Measurements from ENCODE around the gene ZBTB38.

ZBTB38 gene

DNA sequence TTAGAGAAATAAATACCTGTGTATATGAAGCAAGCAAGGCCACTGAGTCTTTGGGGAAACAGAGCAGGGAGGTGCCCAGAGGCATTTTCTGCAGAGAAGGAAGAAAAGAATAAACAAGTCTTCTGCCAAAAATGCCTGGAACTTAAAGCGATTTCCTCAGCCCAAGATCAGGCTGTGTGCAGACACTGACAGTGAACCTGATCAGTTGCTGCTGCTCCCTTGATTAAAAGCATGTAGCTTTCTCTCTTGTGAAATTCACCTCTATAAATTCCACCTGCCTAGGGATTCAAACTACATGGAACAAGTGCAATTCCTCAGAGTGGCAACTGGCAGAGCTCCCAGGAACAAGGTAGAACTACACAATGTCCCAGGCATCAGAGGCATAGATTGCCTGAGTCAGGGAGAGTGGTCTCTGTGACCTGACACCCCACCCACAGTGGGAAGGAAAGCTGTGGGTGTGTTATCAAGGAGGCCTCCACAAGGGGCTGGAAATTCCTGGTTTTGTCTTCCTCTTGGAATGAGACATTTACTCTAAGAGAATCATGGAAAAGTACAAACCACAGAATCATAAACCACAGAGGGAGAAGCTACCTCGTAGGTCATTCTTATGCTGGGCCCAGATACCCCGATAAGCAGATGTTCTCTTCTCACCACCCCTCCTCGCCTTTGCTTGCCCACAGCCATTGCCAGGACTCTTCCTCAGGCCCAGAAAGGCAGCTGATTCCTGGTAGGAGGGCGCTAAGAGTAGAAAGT is 1.8 kb upstream of the ZBTB38 start:
- Histone ChIP-seq H3K36me3 (ENCODE audit: control insufficient read depth, insufficient read depth, low read length) (no peaks in the 10 kb centered on the region), H2BK5ac (ENCODE audit: low read length) (no peak overlapping the region), H3K79me1 (ENCODE audit: low read length) (no peaks in the 10 kb centered on the region), H4K5ac (ENCODE audit: low read length) (no peak overlapping the region), H3K79me2 (ENCODE audit: control insufficient read depth, insufficient read depth, low read length) (no peaks in the 10 kb centered on the region), H2AK5ac (ENCODE audit: low read length) (no peak overlapping the region), H3K56ac (ENCODE audit: low read length) (peak overlapping the region; percentile 40), H4K8ac (ENCODE audit: low read depth, low read length) (no peak overlapping the region), H3K9ac (ENCODE audit: low read length) (no peak overlapping the region), H2BK120ac (ENCODE audit: low read depth, low read length) (no peak overlapping the region), H3K27me3 (ENCODE audit: insufficient read depth, low read length, poor library complexity) (no peaks in the 10 kb centered on the region), H3K23ac (ENCODE audit: low read length) (no peak overlapping the region), H3K4ac (ENCODE audit: low read depth, low read length) (peak overlapping the region; percentile 66), H2BK15ac (replicated peaks; ENCODE audit: low read depth) (peak overlapping the region; percentile 46), H3K4me2 (ENCODE audit: low read length) (no peak overlapping the region), H3K4me3 (ENCODE audit: low read length) (no peak overlapping the region), H3K27ac (ENCODE audit: low read depth, low read length) (peak overlapping the region; percentile 52), H3K4me1 (ENCODE audit: control insufficient read depth, low read depth, low read length) (peaks cover 7% of the 10 kb centered on the region), H3K18ac (ENCODE audit: low read length) (peak overlapping the region; percentile 42)
- no peak for DNase-seq
- WGBS (ENCODE audit: extremely low coverage, insufficient coverage, low lambda C conversion rate): no CpG with 5 or more reads among the region's 5 CpGs

- WGBS (ENCODE audit: extremely low coverage, insufficient coverage, low lambda C conversion rate): no CpG with 5 or more reads among the region's 12 CpGs
- H3K36me3 ChIP-seq (ENCODE audit: control insufficient read depth, insufficient read depth, low read length): no peaks in the 10 kb centered on the region
- no peak overlapping the region for H3K23ac ChIP-seq (ENCODE audit: low read length)
- peaks cover 7% of the 10 kb centered on the region for H3K4me1 ChIP-seq (ENCODE audit: control insufficient read depth, low read depth, low read length)
- H3K9ac ChIP-seq (ENCODE audit: low read length): no peak overlapping the region
- no peak overlapping the region for H2BK120ac ChIP-seq (ENCODE audit: low read depth, low read length)
- peak overlapping the region; percentile 40 for H3K56ac ChIP-seq (ENCODE audit: low read length)
- no peak overlapping the region for H3K27ac ChIP-seq (ENCODE audit: low read depth, low read length)
- no peaks in the 10 kb centered on the region for H3K27me3 ChIP-seq (ENCODE audit: insufficient read depth, low read length, poor library complexity)
- no peak overlapping the region for H2BK15ac ChIP-seq (replicated peaks; ENCODE audit: low read depth)
- H4K8ac ChIP-seq (ENCODE audit: low read depth, low read length): no peak overlapping the region
- no peaks in the 10 kb centered on the region for H3K79me1 ChIP-seq (ENCODE audit: low read length)
- peak overlapping the region; percentile 79 for H3K4ac ChIP-seq (ENCODE audit: low read depth, low read length)
- DNase-seq: no peak
- H4K5ac ChIP-seq (ENCODE audit: low read length): no peak overlapping the region
- peak overlapping the region; percentile 22 for H2BK5ac ChIP-seq (ENCODE audit: low read length)
- H3K4me3 ChIP-seq (ENCODE audit: low read length): no peak overlapping the region
- peak overlapping the region; percentile 42 for H3K18ac ChIP-seq (ENCODE audit: low read length)
- no peaks in the 10 kb centered on the region for H3K79me2 ChIP-seq (ENCODE audit: control insufficient read depth, insufficient read depth, low read length)
- no peak overlapping the region for H3K4me2 ChIP-seq (ENCODE audit: low read length)
- H2AK5ac ChIP-seq (ENCODE audit: low read length): peak overlapping the region; percentile 37
Measured at GRCh38 chr3:141367038-141367730, 1.1 kb upstream of the ZBTB38 start.

DNA sequence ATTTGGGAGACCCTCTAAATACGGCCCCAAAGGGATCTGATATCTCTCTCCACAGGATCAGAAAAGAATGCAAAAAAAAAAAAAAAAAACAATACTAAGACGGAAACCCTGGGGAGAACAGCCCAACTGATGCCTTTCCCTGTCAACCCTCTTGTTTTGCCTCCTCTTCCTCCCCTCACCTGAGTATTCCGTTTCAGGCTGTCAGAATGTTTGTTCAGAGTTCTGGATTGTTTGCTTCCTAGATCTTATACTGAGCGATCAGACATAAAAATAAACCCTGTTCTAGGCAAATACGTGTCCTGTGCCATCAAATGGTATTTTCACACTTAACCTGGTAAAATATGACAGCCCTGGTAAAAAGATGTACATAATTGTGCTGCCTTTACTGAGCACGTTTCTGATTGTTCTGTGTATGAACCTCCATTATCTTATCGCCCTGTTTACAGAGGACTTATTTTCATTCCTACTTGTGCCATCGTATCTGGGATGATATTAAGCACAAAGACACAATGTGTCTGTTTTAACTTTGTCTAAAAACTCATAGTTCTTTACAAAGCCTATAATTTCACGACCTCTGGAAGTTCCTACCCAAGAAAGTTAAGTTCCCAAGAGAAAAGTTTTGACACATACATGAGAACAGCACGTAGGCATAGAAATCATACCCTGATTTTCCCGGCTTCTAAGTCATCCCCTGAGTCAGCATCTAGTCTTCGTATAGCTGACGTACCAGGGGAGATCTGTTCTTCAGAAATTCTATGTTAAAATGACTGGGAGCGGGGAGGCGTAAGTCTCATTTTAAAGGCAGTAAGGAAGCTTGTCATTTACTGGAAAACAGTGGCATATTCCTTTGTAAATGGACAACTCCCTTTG is 856 bp downstream of the ZBTB38 start:
- peak overlapping the region; percentile 50 for H3K27ac ChIP-seq (ENCODE audit: low read depth, low read length)
- H2AK5ac ChIP-seq (ENCODE audit: low read length): no peak overlapping the region
- peak overlapping the region; percentile 12 for H2BK5ac ChIP-seq (ENCODE audit: low read length)
- no peak overlapping the region for H3K4me3 ChIP-seq (ENCODE audit: low read length)
- H3K18ac ChIP-seq (ENCODE audit: low read length): peak overlapping the region; percentile 29
- peaks cover 7% of the 10 kb centered on the region for H3K4me1 ChIP-seq (ENCODE audit: control insufficient read depth, low read depth, low read length)
- peak overlapping the region; percentile 38 for H3K56ac ChIP-seq (ENCODE audit: low read length)
- no peak overlapping the region for H3K4ac ChIP-seq (ENCODE audit: low read depth, low read length)
- H3K79me1 ChIP-seq (ENCODE audit: low read length): no peaks in the 10 kb centered on the region
- no peaks in the 10 kb centered on the region for H3K36me3 ChIP-seq (ENCODE audit: control insufficient read depth, insufficient read depth, low read length)
- H4K8ac ChIP-seq (ENCODE audit: low read depth, low read length): no peak overlapping the region
- no peaks in the 10 kb centered on the region for H3K79me2 ChIP-seq (ENCODE audit: control insufficient read depth, insufficient read depth, low read length)
- H3K9ac ChIP-seq (ENCODE audit: low read length): peak overlapping the region; percentile 21
- no peak overlapping the region for H3K4me2 ChIP-seq (ENCODE audit: low read length)
- peak overlapping the region; percentile 75 for H2BK15ac ChIP-seq (replicated peaks; ENCODE audit: low read depth)
- no peaks in the 10 kb centered on the region for H3K27me3 ChIP-seq (ENCODE audit: insufficient read depth, low read length, poor library complexity)
- no peak overlapping the region for H2BK120ac ChIP-seq (ENCODE audit: low read depth, low read length)
- no peak for DNase-seq
- H3K23ac ChIP-seq (ENCODE audit: low read length): no peak overlapping the region
- WGBS (ENCODE audit: extremely low coverage, insufficient coverage, low lambda C conversion rate): no CpG with 5 or more reads among the region's 15 CpGs
- H4K5ac ChIP-seq (ENCODE audit: low read length): no peak overlapping the region

DNA sequence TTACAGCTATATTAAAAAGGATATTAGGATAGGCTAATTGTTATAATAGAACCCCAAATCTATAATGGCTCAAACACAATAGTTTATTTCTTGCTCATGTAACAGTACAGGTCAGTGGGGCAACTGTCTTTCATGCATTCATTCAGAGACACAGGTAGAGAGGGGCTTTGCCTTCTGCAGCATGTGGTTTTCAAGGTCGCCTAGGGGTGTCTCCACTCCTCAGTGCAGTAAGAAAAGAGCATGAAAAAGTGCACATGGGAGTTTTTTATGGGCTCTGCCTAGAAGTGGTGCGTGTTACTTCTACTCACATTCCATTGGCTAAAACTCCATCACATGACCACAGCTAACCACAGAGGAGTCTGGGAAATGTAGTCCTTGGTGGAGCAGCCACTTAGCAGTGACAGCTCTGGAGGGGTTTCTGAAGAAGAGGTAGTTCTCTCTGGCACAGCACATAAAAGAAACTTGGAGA is 1.8 kb downstream of the ZBTB38 start:
- H3K4me3 ChIP-seq (ENCODE audit: low read length): no peak overlapping the region
- no peak overlapping the region for H4K5ac ChIP-seq (ENCODE audit: low read length)
- H3K4ac ChIP-seq (ENCODE audit: low read depth, low read length): no peak overlapping the region
- no peak overlapping the region for H2AK5ac ChIP-seq (ENCODE audit: low read length)
- H2BK15ac ChIP-seq (replicated peaks; ENCODE audit: low read depth): no peak overlapping the region
- H3K56ac ChIP-seq (ENCODE audit: low read length): peak overlapping the region; percentile 22
- no peaks in the 10 kb centered on the region for H3K36me3 ChIP-seq (ENCODE audit: control insufficient read depth, insufficient read depth, low read length)
- H3K4me1 ChIP-seq (ENCODE audit: control insufficient read depth, low read depth, low read length): peaks cover 7% of the 10 kb centered on the region
- no peaks in the 10 kb centered on the region for H3K79me2 ChIP-seq (ENCODE audit: control insufficient read depth, insufficient read depth, low read length)
- no peak overlapping the region for H2BK120ac ChIP-seq (ENCODE audit: low read depth, low read length)
- no peak overlapping the region for H3K9ac ChIP-seq (ENCODE audit: low read length)
- no peak overlapping the region for H2BK5ac ChIP-seq (ENCODE audit: low read length)
- no peak overlapping the region for H4K8ac ChIP-seq (ENCODE audit: low read depth, low read length)
- no peaks in the 10 kb centered on the region for H3K27me3 ChIP-seq (ENCODE audit: insufficient read depth, low read length, poor library complexity)
- H3K23ac ChIP-seq (ENCODE audit: low read length): no peak overlapping the region
- WGBS (ENCODE audit: extremely low coverage, insufficient coverage, low lambda C conversion rate): no CpG with 5 or more reads among the region's 2 CpGs
- no peak overlapping the region for H3K4me2 ChIP-seq (ENCODE audit: low read length)
- H3K79me1 ChIP-seq (ENCODE audit: low read length): no peaks in the 10 kb centered on the region
- H3K18ac ChIP-seq (ENCODE audit: low read length): no peak overlapping the region
- H3K27ac ChIP-seq (ENCODE audit: low read depth, low read length): no peak overlapping the region
- peak; percentile 98 for DNase-seq

- no peak overlapping the region for H4K5ac ChIP-seq (ENCODE audit: low read length)
- H2AK5ac ChIP-seq (ENCODE audit: low read length): no peak overlapping the region
- H2BK5ac ChIP-seq (ENCODE audit: low read length): no peak overlapping the region
- H3K27me3 ChIP-seq (ENCODE audit: insufficient read depth, low read length, poor library complexity): no peaks in the 10 kb centered on the region
- DNase-seq: no peak
- H3K18ac ChIP-seq (ENCODE audit: low read length): no peak overlapping the region
- H3K23ac ChIP-seq (ENCODE audit: low read length): no peak overlapping the region
- H3K79me2 ChIP-seq (ENCODE audit: control insufficient read depth, insufficient read depth, low read length): no peaks in the 10 kb centered on the region
- no peak overlapping the region for H3K4me2 ChIP-seq (ENCODE audit: low read length)
- H3K36me3 ChIP-seq (ENCODE audit: control insufficient read depth, insufficient read depth, low read length): no peaks in the 10 kb centered on the region
- no peak overlapping the region for H3K56ac ChIP-seq (ENCODE audit: low read length)
- H3K27ac ChIP-seq (ENCODE audit: low read depth, low read length): no peak overlapping the region
- H4K8ac ChIP-seq (ENCODE audit: low read depth, low read length): no peak overlapping the region
- no peak overlapping the region for H3K9ac ChIP-seq (ENCODE audit: low read length)
- no peak overlapping the region for H3K4me3 ChIP-seq (ENCODE audit: low read length)
- H3K79me1 ChIP-seq (ENCODE audit: low read length): no peaks in the 10 kb centered on the region
- H2BK120ac ChIP-seq (ENCODE audit: low read depth, low read length): no peak overlapping the region
- no peak overlapping the region for H2BK15ac ChIP-seq (replicated peaks; ENCODE audit: low read depth)
- H3K4ac ChIP-seq (ENCODE audit: low read depth, low read length): no peak overlapping the region
- peaks cover 10% of the 10 kb centered on the region for H3K4me1 ChIP-seq (ENCODE audit: control insufficient read depth, low read depth, low read length)
Measured at GRCh38 chr3:141371882-141372281, 3.6 kb downstream of the ZBTB38 start.
